ENCODE results near the gene OXSR1.
"Not testable (repeated sequence)": the region's sequence is repeated elsewhere in the genome, so short reads cannot be mapped to it uniquely, and the experiment has no call there.

The OXSR1 gene

DNA sequence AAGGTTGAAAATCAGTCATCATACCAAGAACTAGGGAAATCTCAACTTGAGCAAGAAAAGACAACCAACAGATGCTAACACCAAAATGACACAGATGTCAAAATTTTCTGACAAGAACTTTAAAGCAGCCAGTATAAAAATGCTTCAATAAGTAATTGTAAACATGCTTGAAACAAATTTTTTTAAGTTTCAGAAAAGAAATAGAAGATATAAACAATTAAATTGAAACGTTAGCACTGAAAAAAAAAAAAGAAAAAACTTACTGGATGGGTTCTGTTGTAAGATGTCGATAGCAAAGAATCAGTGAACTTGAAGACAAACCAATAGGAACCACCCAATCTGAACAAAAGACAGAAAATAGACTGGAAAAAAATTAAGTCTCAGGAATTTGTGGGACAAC is 18.8 kb upstream of the OXSR1 start:
- DNase-seq = no peak

DNA sequence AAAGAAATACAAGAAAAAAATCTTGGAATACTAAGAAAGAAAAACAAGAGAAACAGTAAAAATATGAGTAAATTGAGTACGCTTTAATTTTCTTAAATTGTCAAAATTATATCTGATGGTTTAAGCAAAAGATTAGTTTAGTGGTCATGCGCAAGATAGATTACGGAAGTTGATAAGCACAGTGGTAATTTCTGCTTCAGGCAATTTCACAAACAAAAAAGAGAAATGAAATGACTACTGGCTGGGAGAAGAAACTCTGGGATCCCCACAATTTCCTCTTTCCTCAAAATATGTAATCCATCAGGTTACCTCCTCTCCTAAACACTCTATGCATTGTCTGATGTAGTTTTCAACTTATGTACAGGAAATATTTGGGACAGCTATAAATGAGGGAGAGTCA is 17.9 kb upstream of the OXSR1 start:
- no peak for DNase-seq

DNA sequence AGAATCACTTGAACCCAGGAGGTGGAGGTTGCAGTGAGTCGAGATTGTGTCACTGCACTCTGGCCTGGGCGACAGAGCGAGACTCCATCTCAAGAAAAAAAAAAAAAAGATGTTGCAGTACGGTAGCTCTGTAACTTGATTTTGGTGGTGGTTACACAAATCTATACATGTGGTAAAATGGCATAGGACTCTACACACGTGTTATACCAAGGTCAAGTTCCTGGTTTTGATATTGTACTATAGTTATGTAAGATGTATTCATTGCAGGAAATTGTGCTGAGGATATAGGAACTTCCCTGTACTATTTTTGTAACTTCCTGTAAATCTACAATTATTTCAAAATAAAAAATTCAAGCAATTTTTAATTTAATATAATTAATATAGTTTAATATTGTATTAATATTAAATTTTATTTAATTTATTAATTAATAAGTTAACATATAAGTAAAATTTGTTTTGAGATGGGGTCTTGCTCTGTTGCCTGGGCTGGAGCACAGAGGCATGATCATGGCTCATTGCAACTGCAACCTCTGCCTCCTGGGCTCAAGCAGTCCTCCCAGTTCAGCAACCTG is 16.9 kb upstream of the OXSR1 start:
- DNase-seq = no peak

DNA sequence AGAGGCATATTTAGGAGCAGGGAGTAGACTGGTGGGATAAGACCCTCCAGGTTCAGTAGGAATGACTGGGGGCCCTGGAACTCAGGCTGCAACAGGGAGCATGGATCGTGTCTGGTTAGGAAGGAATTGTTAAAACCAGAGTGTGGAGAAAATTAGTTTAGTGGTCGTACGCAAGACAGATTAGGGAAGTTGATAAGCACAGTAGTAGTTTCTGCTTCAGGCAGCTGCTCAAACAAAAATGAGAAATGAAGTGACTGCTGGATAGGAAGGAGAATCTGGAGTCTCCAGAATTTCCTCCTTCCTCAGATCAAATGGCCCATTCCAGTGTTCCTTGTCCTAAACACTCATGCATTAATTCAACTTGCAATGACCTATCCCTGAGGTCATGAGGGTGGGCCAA is 15.6 kb upstream of the OXSR1 start:
- no peak for DNase-seq

DNA sequence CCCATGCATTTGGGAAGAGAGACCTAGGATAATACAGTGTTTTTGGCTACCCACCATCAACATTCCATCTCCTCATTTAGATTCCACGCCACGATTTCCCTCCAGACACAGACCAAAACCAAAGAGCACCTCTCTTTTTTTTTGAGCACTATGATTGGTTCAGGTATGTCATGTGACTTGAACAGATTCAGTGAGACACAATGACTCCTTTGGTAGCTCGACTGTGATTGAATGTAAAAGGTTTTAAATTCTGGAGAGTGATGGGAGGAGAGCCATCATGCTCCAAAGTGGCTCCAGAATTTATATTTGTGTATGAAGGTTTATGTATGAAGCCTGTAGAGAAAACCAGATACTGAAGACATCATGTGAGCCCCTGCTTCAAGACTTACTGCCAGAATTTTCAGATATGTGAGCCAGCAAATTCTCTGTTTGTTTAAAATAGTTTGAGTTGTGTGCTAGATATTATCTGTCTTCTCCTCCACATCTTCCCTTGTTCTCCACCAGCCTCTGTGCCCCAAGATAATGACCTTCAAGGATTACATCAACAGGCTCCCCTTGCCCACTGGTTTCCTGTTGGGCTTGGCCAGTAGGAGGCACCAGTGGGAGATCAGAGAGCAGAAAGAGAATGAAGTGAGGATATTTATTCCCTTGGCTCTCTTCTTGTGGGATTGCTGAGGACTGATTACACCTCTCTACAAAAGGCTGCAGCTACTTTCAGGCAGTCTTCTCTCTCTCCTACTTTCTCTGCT is 14.4 kb upstream of the OXSR1 start:
- no peak for DNase-seq

DNA sequence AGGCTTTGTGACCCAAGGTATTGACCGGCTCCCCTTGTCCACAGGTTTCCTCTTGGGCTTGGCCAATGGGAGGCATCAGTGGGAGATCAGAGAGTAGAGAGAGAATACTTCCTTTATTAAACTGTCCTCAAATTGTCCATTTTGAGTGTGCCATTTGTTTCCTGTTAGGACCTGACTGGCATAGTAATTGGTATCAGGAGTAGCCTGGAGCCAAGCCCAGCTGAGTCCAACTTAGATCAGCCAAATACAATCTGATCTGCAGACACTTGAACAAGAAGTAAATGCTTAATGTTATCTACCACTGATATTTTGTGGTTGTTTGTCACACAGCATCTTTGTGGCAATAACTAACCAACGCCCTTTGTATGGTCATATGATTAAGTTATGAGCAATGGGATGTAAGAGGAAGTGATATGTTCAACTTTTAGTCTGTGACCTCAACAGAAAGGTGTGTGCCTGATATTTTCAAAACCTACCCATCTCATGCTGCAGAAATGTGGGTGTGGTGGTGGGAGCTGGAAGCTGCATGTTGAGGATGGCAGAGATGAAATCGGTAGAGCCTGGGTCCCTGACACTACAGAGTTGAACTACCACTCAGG is 13.6 kb upstream of the OXSR1 start:
- no peak for DNase-seq

DNA sequence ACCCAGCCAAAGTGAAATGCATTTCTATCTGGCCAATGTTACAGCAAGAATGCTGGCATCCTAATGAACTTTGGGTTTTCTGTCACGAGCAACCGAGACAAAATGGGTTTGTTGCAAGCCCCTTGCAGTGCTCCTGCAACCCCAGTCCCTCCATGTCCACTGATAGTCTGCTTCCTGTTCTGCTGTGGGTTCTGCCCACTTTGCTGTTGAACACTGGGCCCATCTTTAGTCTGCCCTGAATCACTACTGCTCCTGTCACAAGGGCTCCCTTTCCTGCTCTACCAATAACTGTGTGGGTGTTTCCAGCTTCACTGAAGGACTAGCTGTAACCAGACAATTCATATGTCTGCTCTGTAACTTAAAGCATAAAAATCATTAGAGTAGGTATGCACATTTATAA is 12.7 kb upstream of the OXSR1 start:
- no peak for DNase-seq

DNA sequence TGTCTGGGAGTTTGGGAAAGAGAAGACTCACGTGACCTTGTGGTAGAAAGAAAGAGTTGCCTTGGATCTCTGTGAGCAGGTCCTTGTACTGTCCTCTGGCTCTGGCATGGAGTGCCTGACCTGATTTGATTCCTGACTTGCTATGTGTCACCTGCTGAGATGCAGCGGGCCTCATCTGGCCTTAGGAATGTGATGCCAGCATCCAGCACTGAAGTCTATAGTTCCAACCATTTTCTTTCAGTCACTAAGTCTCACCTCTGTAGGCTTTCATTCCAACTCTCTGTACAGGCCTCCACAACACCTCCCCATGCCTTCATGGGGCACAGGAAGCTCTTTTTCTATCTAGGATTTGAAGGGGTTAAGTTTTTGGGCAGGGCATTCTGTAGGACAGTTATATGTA is 12.1 kb upstream of the OXSR1 start:
- no peak for DNase-seq

DNA sequence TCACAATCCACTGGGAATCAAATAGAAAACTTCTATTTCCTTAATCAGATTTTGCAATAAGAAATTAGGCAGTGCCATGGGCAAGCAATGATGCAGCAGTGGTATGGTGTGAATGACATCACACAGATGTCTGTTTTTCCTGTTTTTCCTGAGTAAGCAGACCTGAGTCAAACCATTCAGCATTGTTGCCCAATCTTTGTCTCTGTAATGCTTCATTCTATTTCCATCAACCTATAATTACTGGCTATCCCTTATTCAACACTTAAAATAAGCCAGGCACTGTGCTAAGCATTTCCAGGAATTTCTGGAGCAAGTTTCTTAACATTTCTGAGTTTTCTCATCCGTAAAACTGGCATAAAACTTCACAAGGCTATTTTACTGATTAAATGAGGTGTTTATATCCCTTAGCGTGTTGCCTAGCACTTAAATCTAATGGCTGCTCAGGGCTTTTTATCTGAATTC is 11.3 kb upstream of the OXSR1 start:
- no peak for DNase-seq

DNA sequence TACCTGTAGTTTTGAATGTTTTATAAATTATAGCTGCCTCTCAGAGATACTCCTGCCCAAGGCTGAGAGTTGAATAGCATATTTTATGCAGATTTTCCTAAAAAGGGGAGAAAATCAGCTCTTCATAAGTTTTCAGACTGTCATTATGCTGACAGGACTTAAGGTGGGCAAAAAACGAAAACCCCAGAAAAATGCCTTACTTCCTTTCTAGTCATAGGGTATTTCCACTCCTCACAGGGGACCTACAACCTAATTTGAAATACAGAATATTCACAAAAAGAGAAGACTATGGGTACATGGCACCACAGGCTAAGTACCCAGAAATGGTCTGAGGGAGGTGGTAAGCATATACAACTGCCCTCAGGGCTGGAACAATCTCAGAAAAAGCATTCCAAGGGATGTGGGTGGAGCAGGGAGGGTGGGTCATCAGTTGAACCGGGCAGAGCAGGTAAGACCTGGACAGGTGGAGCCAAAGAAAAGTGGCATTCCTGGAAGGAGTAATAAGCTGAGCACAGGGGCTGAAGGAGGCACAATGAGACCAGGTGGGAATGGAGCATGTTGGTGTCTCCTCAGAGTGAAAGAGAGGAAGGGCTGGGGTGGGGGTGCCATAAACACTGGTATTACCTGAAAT is 10.6 kb upstream of the OXSR1 start:
- no peak for DNase-seq

DNA sequence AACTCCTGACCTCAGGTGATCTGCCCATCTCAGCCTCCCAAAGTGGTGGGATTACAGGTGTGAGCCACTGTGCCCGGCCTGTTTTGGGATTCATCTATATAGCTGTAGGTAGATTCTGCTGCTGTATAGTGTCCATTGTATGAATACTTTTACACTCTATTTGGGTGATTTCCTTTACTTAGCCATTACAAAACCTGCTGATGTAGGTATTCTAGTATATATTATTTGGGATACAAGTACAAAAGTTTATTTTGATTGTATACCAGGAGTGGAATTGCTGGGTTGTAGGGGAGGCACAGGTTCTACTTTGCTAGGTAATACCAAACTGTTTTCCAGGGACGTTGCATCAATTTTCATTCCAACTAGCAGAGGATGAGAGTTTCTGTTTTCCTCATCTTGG is 9.5 kb upstream of the OXSR1 start:
- DNase-seq = no peak

DNA sequence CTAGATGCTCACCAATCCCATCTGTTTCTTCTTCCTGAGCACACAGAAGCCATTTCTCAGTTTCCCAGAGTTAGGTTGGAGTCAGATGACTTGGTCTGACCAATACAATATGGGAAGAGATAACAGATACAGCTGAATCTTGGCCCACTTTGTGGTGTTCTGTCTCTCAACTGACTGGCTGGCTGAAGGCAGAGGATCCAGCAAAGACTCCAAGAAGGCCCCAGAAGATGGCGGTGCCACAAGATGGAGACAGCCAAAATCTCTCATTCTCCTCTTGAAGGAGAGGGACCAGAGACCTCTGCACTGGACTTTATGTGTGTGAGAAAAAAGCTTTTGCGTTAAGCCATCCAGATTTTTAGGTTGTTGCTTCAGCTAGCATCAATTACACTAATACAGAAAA is 8.2 kb upstream of the OXSR1 start:
- DNase-seq = no peak

DNA sequence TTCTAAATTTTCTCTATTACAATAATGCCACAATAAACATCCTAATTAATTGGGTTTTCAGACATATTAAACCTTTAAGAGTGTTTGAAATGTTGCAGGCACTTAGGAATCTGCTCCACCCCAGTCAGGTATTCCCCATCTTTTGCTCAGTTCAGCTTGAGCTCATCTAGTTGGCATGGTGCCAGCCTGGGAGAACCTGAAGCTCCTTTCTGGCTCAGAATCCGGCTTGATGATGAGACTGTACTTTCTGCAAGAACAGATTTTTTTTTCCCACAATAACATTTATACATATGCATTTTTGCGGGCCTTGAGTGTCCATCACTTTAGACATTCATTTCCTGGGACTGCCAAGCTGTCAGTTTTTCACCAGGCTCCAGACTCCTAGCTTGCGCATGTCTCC is 7.7 kb upstream of the OXSR1 start:
- peak; percentile 4 for DNase-seq

DNA sequence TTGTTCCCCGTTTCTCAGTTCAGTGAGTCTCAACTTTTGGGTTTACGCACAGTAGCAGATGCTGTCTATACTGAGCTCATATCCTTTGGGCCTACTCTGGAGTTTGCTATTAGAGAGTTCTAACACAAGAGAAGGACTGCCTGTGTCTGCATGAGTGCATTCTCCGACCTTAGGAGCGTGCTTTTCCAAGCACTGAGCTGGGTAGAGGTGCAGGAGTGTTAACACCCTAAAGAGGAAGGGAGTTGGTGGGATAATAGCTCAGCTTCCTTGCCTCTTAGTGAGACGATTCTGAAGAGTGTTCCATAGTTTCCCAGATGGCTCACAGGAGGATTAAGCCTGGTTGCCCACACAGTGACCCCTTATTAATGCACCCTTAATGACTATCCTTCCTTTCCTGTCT is 6.9 kb upstream of the OXSR1 start:
- DNase-seq = no peak

DNA sequence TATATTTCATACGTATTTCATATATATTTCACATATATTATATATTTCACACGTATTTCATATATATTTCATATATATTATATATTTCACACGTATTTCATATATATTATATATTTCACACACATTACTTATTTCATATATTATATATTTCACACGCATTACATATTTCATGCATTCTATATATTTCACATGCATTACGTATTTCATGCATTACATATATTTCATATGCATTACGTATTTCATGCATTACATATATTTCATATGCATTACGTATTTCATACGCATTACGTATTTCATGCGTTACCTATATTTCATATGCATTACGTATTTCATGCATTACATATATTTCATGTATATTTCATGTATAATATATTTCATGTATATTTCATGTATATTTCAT is 4.6 kb upstream of the OXSR1 start:
- DNase-seq = not testable (repeated sequence)

DNA sequence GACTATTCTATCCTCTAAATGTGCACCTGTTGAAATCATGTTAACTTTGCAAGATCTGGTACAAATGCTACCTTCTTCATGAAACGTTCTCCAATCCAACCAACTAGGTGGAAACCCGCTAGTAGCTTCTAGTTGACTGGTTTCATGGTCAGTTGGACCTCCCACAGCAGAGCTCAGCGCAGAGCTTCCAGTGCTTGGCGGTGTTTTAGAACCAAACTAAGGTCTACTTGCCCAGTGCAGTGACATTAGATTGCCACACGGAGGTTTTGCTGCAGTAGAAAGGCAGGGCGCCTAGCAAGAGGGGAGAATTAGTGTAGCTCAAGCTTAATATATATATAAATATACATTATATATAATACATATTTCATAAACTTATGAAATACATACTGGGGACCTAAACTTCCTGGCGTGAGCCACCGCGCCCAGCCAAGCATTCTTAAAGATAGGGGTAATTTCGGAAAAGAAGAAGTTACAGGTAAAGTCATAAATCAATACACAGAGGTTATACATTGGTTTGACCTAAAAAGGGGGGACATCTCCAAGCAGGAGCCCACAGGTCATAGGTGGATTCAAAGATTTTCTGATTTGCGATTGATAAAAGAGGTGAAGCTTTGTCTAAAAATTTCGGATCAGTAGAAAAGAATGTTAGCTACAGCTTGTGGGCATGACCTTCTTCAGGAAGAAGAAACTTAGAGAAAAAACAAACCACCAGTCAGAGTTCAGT is 2.1 kb upstream of the OXSR1 start:
- DNase-seq = no peak

DNA sequence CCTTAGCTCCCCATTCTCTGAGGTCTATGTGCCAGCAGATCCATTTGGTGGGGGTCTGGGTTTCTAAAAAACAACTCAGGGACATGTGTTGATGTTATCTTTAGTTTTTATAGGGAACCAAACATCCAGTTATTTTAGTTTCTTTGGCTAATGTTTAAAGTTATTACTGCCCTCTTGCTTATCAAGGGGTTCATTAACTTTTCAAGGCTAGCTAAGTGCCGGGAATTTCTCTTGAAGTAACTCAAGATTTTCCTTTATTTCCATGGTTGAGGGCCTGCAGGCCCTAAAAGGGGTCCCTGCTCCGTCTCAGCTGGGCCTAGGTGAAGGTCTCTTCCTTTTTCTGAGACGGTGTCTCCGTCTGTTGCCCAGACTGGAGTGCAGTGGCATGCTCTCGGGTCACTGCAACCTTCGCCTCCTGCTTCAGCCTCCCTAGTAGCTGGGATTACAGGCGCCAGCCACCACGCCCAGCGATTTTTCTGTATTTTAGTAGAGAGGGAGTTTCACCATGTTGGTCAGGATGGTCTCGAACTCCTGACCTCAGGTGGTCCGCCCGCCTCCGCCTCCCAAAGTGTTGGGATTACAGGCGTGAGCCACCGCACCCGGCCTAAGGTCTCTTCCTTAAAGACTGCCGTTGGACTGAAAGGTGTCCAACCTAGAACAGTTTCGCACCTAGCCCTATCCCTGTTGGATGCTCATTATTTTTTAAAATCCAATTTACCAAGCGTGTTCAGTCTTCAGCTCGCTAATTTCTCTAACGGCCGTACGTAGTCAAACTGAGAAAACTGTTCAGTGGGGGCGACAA is 1.3 kb upstream of the OXSR1 start:
- DNase-seq = no peak

DNA sequence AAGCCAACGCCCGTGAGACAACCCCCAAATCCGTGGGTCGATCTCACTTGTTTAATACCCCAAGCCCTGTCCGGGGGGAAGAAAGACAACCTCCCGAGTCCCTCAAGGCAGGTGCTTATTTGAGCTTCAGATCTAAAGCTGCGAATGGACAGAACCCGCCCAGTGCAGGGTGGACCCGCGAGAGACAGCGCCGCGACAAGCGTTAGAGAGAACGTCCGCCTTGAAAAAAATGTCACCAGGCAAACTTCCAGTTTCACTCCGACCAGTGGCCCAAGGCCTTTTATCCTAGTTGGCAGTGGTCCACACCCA is 740 bp upstream of the OXSR1 start:
- peak; percentile 35 for DNase-seq

DNA sequence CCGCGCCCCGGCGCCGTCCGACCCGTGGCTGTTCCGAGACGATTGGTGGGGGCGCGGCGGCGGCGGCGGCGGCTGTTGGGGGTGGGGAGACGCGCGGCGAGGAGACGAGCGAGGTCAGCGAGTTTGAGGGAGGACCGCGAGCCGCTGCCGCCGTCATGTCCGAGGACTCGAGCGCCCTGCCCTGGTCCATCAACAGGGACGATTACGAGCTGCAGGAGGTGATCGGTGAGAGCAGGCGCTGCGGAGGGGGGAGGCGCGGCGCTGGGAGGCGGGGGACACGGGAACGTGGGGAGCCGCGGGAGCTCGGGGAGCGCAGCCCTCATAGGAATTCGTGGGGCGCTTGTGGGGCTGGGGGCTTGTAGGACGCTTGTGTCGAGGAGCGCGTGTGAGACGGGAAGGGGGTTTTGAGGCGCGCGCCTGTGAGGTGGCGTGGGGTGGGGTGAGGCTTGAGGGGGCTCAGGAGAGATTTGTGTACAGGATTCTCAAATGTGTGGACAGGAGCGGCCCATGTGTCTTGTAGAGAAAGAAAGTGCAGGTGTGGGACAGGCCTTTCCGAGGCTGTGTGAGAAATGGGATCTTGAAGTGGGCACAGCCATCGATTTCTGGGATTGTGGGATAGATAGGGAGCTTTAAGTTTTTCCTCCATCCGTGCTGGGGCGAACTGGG is 518 bp downstream of the OXSR1 start:
- no peak for DNase-seq

DNA sequence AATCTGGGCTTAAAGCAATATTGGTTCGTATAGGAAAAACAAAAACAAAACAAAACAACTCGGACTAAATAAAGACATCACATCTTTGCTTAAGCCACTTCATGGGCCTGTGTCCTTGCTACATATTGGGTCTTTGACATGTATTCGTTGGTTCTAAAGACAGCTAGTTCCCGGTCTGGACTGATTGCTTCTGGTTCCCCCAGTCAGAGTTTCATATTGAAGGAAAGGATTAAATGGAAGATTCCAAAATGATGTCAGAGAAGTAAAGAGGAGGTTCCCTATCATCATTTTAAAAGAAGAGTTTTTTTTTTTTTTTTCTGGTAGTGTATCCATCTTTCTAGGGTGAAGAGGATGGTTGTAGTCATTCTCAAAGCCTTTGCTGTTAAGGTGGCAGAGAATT is 2.3 kb downstream of the OXSR1 start:
- DNase-seq = no peak

DNA sequence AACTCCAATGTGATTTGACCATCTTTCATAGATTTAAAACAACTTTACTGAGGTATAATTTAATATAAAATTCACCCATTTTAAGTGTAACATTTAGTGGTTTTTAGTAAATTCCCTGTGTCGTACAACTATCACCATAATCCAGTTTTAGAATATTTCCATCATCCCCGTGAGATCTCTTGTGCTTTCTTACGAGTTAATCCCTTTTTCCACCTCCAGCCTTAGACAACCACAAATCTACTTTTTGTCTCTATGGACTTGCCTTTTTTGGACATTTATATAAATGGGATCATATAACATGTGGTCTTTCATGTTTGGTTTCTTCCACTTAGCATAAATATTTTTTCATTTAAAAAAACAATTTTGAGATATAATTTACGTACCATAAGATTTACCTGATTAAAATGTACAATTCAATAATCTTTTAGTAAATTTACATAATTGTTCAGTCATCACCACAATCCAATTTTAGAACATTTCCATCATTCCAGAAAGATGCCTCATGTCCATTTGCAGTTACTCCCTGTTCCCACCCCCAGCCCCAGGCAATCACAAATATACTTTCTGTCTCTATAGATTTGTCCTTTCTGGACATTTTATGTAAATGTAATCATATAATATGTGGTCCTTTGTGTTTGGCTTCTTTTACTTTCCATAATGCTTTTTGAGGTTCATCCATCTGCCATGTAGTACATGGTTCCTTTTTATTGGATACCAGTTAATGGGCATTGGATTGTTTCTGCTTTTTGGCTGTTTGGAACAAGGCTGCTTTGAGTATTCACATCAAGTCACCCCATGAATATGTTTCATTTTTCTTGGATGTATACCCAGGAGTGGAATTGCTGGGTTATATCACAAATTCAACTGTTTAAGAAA is 3.1 kb downstream of the OXSR1 start:
- DNase-seq = no peak
